Parathyroid adenoma (tissue), 2 donors: ENCODE data around the gene IMPA2.
"Not testable (repeated sequence)": the region's sequence is repeated elsewhere in the genome, so short reads cannot be mapped to it uniquely, and the experiment has no call there.

Source experiments
- H2AFZ ChIP-seq: fragments of 300-600 bp; sonication (generic); one replicate; pipeline ENCODE4 v1.7.0; 2017; ENCODE audit warnings: antibody characterized with exemption, mild to moderate bottlenecking
- H3K27ac ChIP-seq: fragments of 300-600 bp; sonication (generic); one replicate; pipeline ENCODE4 v1.7.0; 2017
- H3K27me3 ChIP-seq: fragments of 300-600 bp; sonication (generic); one replicate; pipeline ENCODE4 v1.7.0; 2017; ENCODE audit warnings: low read length; ENCODE audit not compliant: control insufficient read depth, insufficient read depth
- H3K36me3 ChIP-seq: fragments of 300-600 bp; sonication (generic); one replicate; pipeline ENCODE4 v1.7.0; 2017; ENCODE audit warnings: low read length; ENCODE audit not compliant: control insufficient read depth, insufficient read depth
- H3K4me1 ChIP-seq: fragments of 300-600 bp; sonication (generic); one replicate; pipeline ENCODE4 v1.7.0; 2017; ENCODE audit warnings: control low read depth
- H3K4me2 ChIP-seq: fragments of 300-600 bp; sonication (generic); one replicate; pipeline ENCODE4 v1.7.0; 2017; ENCODE audit warnings: low read length
- H3K4me3 ChIP-seq: fragments of 300-600 bp; sonication (generic); one replicate; pipeline ENCODE4 v1.7.0; 2017; ENCODE audit warnings: low read depth, low read length
- H3K79me2 ChIP-seq: fragments of 300-600 bp; sonication (generic); one replicate; pipeline ENCODE4 v1.7.0; 2017; ENCODE audit warnings: control low read depth
- H3K9ac ChIP-seq: fragments of 300-600 bp; sonication (generic); one replicate; pipeline ENCODE4 v1.7.0; 2017; ENCODE audit warnings: mild to moderate bottlenecking
- H3K9me3 ChIP-seq: fragments of 300-600 bp; sonication (generic); one replicate; pipeline ENCODE4 v1.7.0; 2017; ENCODE audit warnings: low read length; ENCODE audit not compliant: control insufficient read depth
- TF ChIP-seq, protein P1 (sequence below): fragments of 300-600 bp; sonication (generic); IDR thresholded peaks from one replicate; pipeline ENCODE4 v1.7.0; 2017; ENCODE audit warnings: antibody characterized with exemption, mild to moderate bottlenecking
- donor health status: primary hyperparathyroidism.

The IMPA2 gene

DNA sequence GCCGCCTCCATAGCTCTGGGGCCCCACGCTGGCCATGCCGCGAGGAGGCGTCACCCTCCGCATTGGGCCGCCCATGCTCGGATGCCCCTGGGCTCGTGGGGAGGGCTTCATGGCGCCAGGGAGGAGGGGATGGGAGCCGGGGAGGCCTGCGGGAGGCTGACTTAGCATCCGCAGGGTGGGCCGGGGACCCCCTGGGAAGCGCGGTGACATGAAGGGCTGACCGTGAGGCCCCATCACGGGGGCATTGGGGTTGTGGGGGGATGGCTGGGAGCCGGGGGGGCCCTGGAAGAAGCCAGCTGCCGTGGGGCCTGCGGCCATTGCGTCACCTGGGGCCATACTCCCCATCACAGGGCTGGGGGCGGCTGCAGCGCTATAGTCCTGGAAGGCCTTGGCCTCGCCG, 86.4 kb downstream of the IMPA2 start:
- Histone ChIP-seq H2AFZ (no peak overlapping the region), H3K4me1 (no peaks in the 10 kb centered on the region), H3K9ac (no peak overlapping the region), H3K4me2 (no peak overlapping the region), H3K27me3 (no peaks in the 10 kb centered on the region), H3K79me2 (no peaks in the 10 kb centered on the region), H3K27ac (no peak overlapping the region), H3K9me3 (no peaks in the 10 kb centered on the region), H3K4me3 (no peak overlapping the region), H3K36me3 (no peaks in the 10 kb centered on the region)
- TF ChIP-seq, protein P1, sequence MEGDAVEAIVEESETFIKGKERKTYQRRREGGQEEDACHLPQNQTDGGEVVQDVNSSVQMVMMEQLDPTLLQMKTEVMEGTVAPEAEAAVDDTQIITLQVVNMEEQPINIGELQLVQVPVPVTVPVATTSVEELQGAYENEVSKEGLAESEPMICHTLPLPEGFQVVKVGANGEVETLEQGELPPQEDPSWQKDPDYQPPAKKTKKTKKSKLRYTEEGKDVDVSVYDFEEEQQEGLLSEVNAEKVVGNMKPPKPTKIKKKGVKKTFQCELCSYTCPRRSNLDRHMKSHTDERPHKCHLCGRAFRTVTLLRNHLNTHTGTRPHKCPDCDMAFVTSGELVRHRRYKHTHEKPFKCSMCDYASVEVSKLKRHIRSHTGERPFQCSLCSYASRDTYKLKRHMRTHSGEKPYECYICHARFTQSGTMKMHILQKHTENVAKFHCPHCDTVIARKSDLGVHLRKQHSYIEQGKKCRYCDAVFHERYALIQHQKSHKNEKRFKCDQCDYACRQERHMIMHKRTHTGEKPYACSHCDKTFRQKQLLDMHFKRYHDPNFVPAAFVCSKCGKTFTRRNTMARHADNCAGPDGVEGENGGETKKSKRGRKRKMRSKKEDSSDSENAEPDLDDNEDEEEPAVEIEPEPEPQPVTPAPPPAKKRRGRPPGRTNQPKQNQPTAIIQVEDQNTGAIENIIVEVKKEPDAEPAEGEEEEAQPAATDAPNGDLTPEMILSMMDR, result no peak

DNA sequence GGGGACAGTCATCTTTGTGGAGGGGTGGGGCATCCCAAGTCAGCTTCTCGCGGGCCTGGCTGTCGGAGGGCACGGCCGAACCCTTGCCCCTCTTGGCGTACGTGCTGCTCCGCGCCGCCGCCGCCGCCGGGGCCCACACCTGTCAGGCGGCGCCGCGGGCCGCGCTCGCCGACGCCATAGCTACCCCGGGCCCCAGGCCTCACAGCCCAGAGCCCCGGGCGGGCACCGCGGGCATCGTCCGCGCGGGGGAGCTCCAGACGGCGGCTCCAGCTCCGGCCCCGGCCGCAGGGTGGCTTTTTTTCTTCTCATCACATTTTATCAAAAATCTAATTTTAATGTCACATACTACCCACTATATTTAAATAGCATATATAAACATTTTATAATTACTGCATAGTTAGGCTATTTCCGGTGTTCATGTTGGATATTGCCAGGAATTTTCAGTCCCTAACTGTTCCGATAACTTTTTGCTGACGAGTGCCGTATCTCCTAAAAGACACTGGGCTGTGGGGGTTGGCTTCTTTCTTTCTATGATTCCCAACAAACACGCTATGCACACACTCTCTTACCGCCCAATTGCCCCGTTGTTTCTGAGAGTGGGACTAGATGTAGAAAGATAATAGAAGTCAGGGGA, 87.1 kb downstream of the IMPA2 start:
- H3K4me2 ChIP-seq, H3K27ac ChIP-seq, H3K27me3 ChIP-seq, H3K79me2 ChIP-seq, H3K36me3 ChIP-seq, H3K4me3 ChIP-seq, H3K4me1 ChIP-seq, H3K9me3 ChIP-seq, H3K9ac ChIP-seq, H2AFZ ChIP-seq: not testable (repeated sequence)

DNA sequence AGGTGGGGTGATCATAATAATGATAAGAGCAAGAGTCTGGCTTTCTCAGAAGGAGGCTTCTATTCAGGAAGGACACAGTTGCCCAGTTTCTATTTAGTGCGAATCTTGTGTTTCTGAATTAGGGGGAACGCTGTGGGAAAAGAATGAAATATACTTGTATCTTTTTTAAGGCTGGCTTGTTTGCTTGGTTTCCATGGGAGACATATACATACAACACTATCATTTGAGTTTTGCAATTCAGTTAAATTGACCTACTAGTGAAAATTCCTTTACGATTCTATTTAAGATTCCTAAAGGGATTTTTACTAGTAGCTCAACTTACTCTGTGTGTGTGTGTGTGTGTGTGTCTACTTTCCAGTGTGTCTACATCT, 87.6 kb downstream of the IMPA2 start:
- Histone ChIP-seq H2AFZ (no peak overlapping the region), H3K9me3 (no peaks in the 10 kb centered on the region), H3K9ac (no peak overlapping the region), H3K36me3 (no peaks in the 10 kb centered on the region), H3K79me2 (no peaks in the 10 kb centered on the region), H3K4me2 (no peak overlapping the region), H3K27me3 (no peaks in the 10 kb centered on the region), H3K27ac (no peak overlapping the region), H3K4me1 (no peaks in the 10 kb centered on the region), H3K4me3 (no peak overlapping the region)
- TF ChIP-seq, protein P1, result no peak

DNA sequence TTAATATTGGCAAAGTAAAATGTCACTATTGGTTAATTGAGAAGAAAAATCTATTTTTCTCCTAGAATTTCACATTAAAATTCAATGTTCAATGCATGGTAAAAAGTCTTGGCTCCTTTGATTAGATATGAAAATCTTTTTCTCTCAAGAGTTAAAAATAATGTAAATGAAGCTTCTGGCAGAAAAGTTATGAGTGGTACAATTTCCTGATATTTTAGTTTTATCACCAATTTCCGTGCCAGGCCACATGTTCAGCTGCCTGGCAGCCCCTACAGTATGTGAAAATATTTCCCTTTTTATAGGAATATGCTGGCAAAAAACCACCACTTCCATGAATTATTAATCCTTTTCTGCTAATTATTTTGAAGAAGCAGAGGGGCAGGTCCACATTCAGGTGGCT, 89.8 kb downstream of the IMPA2 start:
- not testable (repeated sequence) for H2AFZ ChIP-seq, H3K4me3 ChIP-seq, H3K27ac ChIP-seq, H3K9ac ChIP-seq, H3K36me3 ChIP-seq, H3K9me3 ChIP-seq, H3K4me1 ChIP-seq, H3K4me2 ChIP-seq, H3K27me3 ChIP-seq, H3K79me2 ChIP-seq

DNA sequence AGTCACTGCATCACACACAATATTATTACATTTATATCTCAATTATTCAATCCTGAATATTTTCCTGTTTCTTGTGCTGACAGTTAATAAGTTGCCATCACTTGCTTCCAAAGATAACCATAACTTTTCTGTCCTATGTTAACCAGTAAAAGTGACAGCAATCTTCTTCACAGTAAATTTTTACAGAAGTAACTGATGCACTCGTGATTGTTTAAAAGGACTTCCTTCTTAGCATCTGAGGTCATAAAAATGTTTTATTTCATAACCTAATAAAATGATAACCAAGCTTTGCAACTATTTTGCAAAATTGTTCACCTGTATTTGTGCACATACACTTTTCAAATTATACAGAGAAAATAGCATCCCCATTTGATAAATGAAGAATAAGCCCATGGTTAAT, 91.7 kb downstream of the IMPA2 start:
- Histone ChIP-seq H3K9me3 (no peaks in the 10 kb centered on the region), H3K4me3 (no peak overlapping the region), H3K4me1 (no peaks in the 10 kb centered on the region), H3K27ac (no peak overlapping the region), H3K4me2 (no peak overlapping the region), H3K36me3 (no peaks in the 10 kb centered on the region), H3K27me3 (no peaks in the 10 kb centered on the region), H3K9ac (no peak overlapping the region), H2AFZ (no peak overlapping the region), H3K79me2 (no peaks in the 10 kb centered on the region)
- TF ChIP-seq, protein P1, result no peak

DNA sequence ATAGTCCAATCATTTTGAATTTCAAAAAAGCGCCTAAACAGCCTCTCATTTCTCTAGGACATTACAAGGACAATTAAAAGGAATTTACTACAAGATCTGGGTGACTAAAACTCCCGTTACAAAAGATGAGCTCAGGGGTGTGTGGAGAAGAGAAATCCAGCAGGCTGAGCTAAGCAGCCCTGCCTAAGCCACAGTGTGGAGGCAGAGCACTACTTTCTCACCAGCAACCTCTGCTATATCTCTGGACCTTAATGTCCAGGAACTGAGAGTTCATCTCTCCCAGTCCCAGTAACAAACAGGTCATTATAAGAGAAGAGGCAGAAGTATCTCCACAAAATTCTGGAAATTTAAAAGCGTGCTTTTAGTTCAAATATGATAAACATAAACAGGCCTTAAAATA, 93.4 kb downstream of the IMPA2 start:
- H3K27me3 ChIP-seq, result no peaks in the 10 kb centered on the region
- no peak overlapping the region for H3K27ac ChIP-seq
- H3K9ac ChIP-seq, result no peak overlapping the region
- no peaks in the 10 kb centered on the region for H3K79me2 ChIP-seq
- no peak overlapping the region for H3K4me3 ChIP-seq
- TF ChIP-seq, protein P1, result no peak
- H3K36me3 ChIP-seq, result no peaks in the 10 kb centered on the region
- H2AFZ ChIP-seq, result no peak overlapping the region
- H3K4me2 ChIP-seq, result no peak overlapping the region
- no peaks in the 10 kb centered on the region for H3K9me3 ChIP-seq
- no peaks in the 10 kb centered on the region for H3K4me1 ChIP-seq
